SK-N-SH (cell line): Measurements from ENCODE around the gene PPP1R3D. TPM values are rescaled to one million over a fixed set of nuclear protein-coding genes. Genes with fewer than 3 reads are reported as not detected.
A peak's percentile ranks its signal among the peaks of the same experiment; 100 is the strongest.

Experiments
- CTCF ChIA-PET: fragments of 300-600, 350-600 bp; formaldehyde crosslinking; extraction: SDS; loops from one replicate; lab custom pipeline; 2021; lab: Yijun Ruan, JAX
- POLR2A ChIA-PET: fragments of 350-600 bp; sonication (Branson Sonifier 250); formaldehyde crosslinking; extraction: SDS; loops from one replicate; lab custom pipeline; 2020; ENCODE audit warnings: antibody characterized with exemption, inconsistent platforms; lab: Yijun Ruan, JAX
- DNase-seq: peaks from one replicate; pipeline ENCODE4 v3.0.0; 2012
- H2AFZ ChIP-seq: fragments of 200-600 bp; sonication (generic); 2 replicates; pipeline ENCODE4 v1.8.1; 2016; ENCODE audit warnings: antibody characterized with exemption, mild to moderate bottlenecking, low read depth
- H3F3A ChIP-seq: fragments of 200-600 bp; sonication (generic); replicated peaks from 2 replicates; pipeline ENCODE3; 2016; ENCODE audit warnings: antibody characterized with exemption, mild to moderate bottlenecking; ENCODE audit not compliant: insufficient read depth
- H3K27ac ChIP-seq, 2 experiments: fragments of 200-500 bp in 1 of 2; fragments of 200-600 bp in 1 of 2; sonication (Bioruptor generic) in 1 of 2; sonication (generic), shearing (Covaris generic) in 1 of 2; 2 replicates each; pipeline versions ENCODE4 v1.5.1 to v1.6.1; 2014 to 2016; ENCODE audit warnings: low read depth in 2 of 2, inconsistent platforms in 1 of 2, low read length in 1 of 2, mild to moderate bottlenecking in 1 of 2, mixed read lengths in 1 of 2
- H3K27me3 ChIP-seq: fragments of 200-600 bp; sonication (generic), shearing (Covaris generic); 2 replicates; pipeline ENCODE4 v1.6.1; 2016; ENCODE audit warnings: mixed run types; ENCODE audit not compliant: insufficient read depth
- H3K36me3 ChIP-seq, 2 experiments: fragments of 200-500 bp in 1 of 2; fragments of 200-600 bp in 1 of 2; sonication (Bioruptor generic) in 1 of 2; sonication (generic) in 1 of 2; replicated peaks in 1 of 2; 2 replicates each; pipeline versions ENCODE3 to v1.5.1; 2014 to 2016; ENCODE audit warnings: low read length in 1 of 2, mild to moderate bottlenecking in 1 of 2; ENCODE audit not compliant: insufficient read depth in 2 of 2, control insufficient read depth in 1 of 2
- H3K4me1 ChIP-seq, 2 experiments: fragments of 200-500 bp in 1 of 2; fragments of 200-600 bp in 1 of 2; sonication (Bioruptor generic) in 1 of 2; sonication (generic), shearing (Covaris generic) in 1 of 2; 2 replicates each; pipeline versions ENCODE4 v1.5.1 to v1.6.1; 2014 to 2016; ENCODE audit warnings: low read depth in 1 of 2, low read length in 1 of 2, mixed run types in 1 of 2; ENCODE audit not compliant: insufficient read depth in 2 of 2, control insufficient read depth in 1 of 2
- H3K4me2 ChIP-seq: fragments of 200-600 bp; sonication (generic), shearing (Covaris generic); 2 replicates; pipeline ENCODE4 v1.6.1; 2017; ENCODE audit warnings: mixed run types
- H3K4me3 ChIP-seq, 2 experiments: fragments of 200-500 bp in 1 of 2; fragments of 200-600 bp in 1 of 2; sonication (Bioruptor generic) in 1 of 2; sonication (generic), shearing (Covaris generic) in 1 of 2; 2 replicates each; pipeline versions ENCODE4 v1.5.1 to v1.8.1; 2014 to 2016; ENCODE audit warnings: low read depth in 2 of 2, inconsistent platforms in 1 of 2, low read length in 1 of 2, mild to moderate bottlenecking in 1 of 2, mixed read lengths in 1 of 2, moderate library complexity in 1 of 2
- H3K79me2 ChIP-seq: fragments of 200-600 bp; sonication (generic); 2 replicates; pipeline ENCODE4 v1.8.1; 2017; ENCODE audit warnings: mild to moderate bottlenecking; ENCODE audit not compliant: insufficient read depth
- H3K9ac ChIP-seq: fragments of 200-600 bp; sonication (generic); 2 replicates; pipeline ENCODE4 v1.6.1; 2017; ENCODE audit warnings: mixed run types
- H3K9me2 ChIP-seq: fragments of 200-600 bp; sonication (generic); 2 replicates; pipeline ENCODE4 v1.6.1; 2017; ENCODE audit warnings: mixed run types
- H3K9me3 ChIP-seq: fragments of 200-600 bp; sonication (generic); 2 replicates; pipeline ENCODE4 v1.6.1; 2017; ENCODE audit warnings: mixed run types, mild to moderate bottlenecking, moderate library complexity
- H4K20me1 ChIP-seq: fragments of 200-600 bp; sonication (generic); 2 replicates; pipeline ENCODE4 v1.6.1; 2017; ENCODE audit warnings: mild to moderate bottlenecking, mixed run types; ENCODE audit not compliant: insufficient read depth
- ELF1 ChIP-seq: IDR thresholded peaks from 2 replicates; pipeline ENCODE4 v1.4.0; 2012
- EP300 ChIP-seq, 2 experiments: IDR thresholded peaks; 2 replicates each; pipeline versions ENCODE4 v1.4.0 to v1.6.1; 2012; ENCODE audit warnings: borderline replicate concordance in 1 of 2, low read depth in 1 of 2, low read length in 1 of 2
- FOSL2 ChIP-seq: IDR thresholded peaks from 2 replicates; pipeline ENCODE4 v1.4.0; 2012; ENCODE audit warnings: low read depth, mild to moderate bottlenecking, moderate library complexity, borderline replicate concordance
- FOXJ3 ChIP-seq: sonication (generic); formaldehyde crosslinking; IDR thresholded peaks from 2 replicates; pipeline ENCODE4 v1.5.1; 2020; ENCODE audit warnings: mild to moderate bottlenecking, missing genetic modification reagents
- GABPA ChIP-seq: IDR thresholded peaks from 2 replicates; pipeline ENCODE4 v1.4.0; 2012; ENCODE audit warnings: low read depth, mild to moderate bottlenecking
- GATA2 ChIP-seq: sonication (generic); formaldehyde crosslinking; IDR thresholded peaks from 2 replicates; pipeline ENCODE4 v1.5.0; 2020; ENCODE audit warnings: mild to moderate bottlenecking, missing genetic modification reagents
- JUND ChIP-seq: IDR thresholded peaks from 2 replicates; pipeline ENCODE4 v1.4.0; 2012
- MEF2A ChIP-seq: IDR thresholded peaks from 2 replicates; pipeline ENCODE4 v1.4.0; 2012; ENCODE audit warnings: low read depth, borderline replicate concordance
- NRF1 ChIP-seq: IDR thresholded peaks from 2 replicates; pipeline ENCODE4 v1.6.1; 2012; ENCODE audit warnings: low read depth, mild to moderate bottlenecking, low read length
- POLR2AphosphoS5 ChIP-seq: IDR thresholded peaks from 2 replicates; pipeline ENCODE4 v1.6.1; 2012; ENCODE audit warnings: low read depth, low read length
- RAD21 ChIP-seq: IDR thresholded peaks from 2 replicates; pipeline ENCODE4 v1.6.1; 2012; ENCODE audit warnings: mild to moderate bottlenecking, low read length
- RXRA ChIP-seq: IDR thresholded peaks from 2 replicates; pipeline ENCODE4 v1.4.0; 2012; ENCODE audit warnings: low read depth, mild to moderate bottlenecking, borderline replicate concordance
- SIN3A ChIP-seq: IDR thresholded peaks from 2 replicates; pipeline ENCODE4 v1.6.1; 2012; ENCODE audit warnings: low read depth, mild to moderate bottlenecking, low read length, moderate library complexity, borderline replicate concordance
- SMC3 ChIP-seq: IDR thresholded peaks from 2 replicates; pipeline ENCODE4 v1.6.1; 2012; ENCODE audit warnings: low read depth, low read length, improper control_type of control experiment
- TCF12 ChIP-seq: IDR thresholded peaks from 2 replicates; pipeline ENCODE4 v1.4.0; 2012
- WGBS: methylation state at CpG from one replicate; pipeline ENCODE4 v1.1.6; 2017; ENCODE audit warnings: low lambda C conversion rate; 5-methylcytosine and 5-hydroxymethylcytosine counted together
- polyA plus RNA-seq, 3 experiments: library from polyadenylated mRNA; depleted of rRNA; stranded (reverse); fragments of >200 nt; gene quantifications; 2 replicates each; pipeline ENCODE4 v1.2.3, GENCODE V29; 2012
- TF ChIP-seq, protein P1 (sequence below): IDR thresholded peaks from 2 replicates; pipeline ENCODE4 v1.4.0; 2012; ENCODE audit warnings: low read depth, borderline replicate concordance
- TF ChIP-seq, protein P2 (sequence below): IDR thresholded peaks from 2 replicates; pipeline ENCODE4; 2012
- TF ChIP-seq, protein P3 (sequence below): IDR thresholded peaks from 2 replicates; pipeline ENCODE4 v1.6.1; 2012; ENCODE audit warnings: mild to moderate bottlenecking, low read depth, low read length, moderate library complexity
- TF ChIP-seq, protein P4 (sequence below): fragments of 200-600 bp; sonication (generic); IDR thresholded peaks from 2 replicates; pipeline ENCODE4 v1.6.1; 2017; ENCODE audit warnings: antibody characterized with exemption, mild to moderate bottlenecking, moderate library complexity

PPP1R3D gene
- polyA plus RNA-seq, 1 of the 3 experiments (the other 2 are of a cell fraction) = 0.87 TPM

DNA sequence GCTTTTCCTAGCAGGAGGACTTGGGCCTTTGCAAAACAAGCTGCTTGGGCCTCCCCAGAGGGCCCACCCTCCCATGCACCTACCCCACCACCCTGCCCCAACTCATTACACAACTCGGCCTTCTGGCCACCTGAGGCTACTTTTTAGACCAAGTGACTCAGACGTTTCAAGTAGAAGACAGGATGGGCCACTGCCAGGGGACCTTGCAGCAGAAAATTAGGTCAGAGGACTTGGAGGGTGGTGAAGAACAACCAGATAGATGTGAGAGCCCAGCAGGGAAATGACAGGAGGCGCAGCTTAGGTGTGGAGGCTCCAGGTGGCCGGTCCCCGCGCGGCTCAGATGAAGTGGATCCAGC lies 1.4 kb downstream of the PPP1R3D start:
- H3K9me2 ChIP-seq = no peaks in the 10 kb centered on the region
- no peak for TF ChIP-seq TCF12
- TF ChIP-seq, all 33 proteins: peak for 0
- H3K4me2 ChIP-seq = peak overlapping the region; percentile 70
- no peak overlapping the region for H2AFZ ChIP-seq
- H3K9ac ChIP-seq = no peak overlapping the region
- H3K79me2 ChIP-seq = peaks cover 37% of the 10 kb centered on the region
- H3K36me3 ChIP-seq = peaks cover 16 to 20% of the 10 kb centered on the region in 2 experiments
- ChIA-PET CTCF (interaction anchor here (4.0 to 9.8 kb wide), 2 partner anchors 13 to 155 kb away, joined by 11 to 95 read pairs; no protein-coding TSS in a partner anchor), POLR2A (no interaction called here)
- 88% methylated on average over 7 of the region's 7 CpGs for WGBS
- peak overlapping the region in 1 of 2 experiments; percentile 45; a peak in 2 of 4 replicates for H3K27ac ChIP-seq
- peaks cover 8 to 22% of the 10 kb centered on the region in 2 experiments; a peak in 3 of 4 replicates for H3K4me1 ChIP-seq
- no peak for DNase-seq
- H4K20me1 ChIP-seq = no peaks in the 10 kb centered on the region
- H3K4me3 ChIP-seq = peak overlapping the region in 1 of 2 experiments; percentile 17; a peak in 1 of 4 replicates
- no peaks in the 10 kb centered on the region for H3K9me3 ChIP-seq
- peaks cover 14% of the 10 kb centered on the region for H3F3A ChIP-seq
- no peaks in the 10 kb centered on the region for H3K27me3 ChIP-seq

DNA sequence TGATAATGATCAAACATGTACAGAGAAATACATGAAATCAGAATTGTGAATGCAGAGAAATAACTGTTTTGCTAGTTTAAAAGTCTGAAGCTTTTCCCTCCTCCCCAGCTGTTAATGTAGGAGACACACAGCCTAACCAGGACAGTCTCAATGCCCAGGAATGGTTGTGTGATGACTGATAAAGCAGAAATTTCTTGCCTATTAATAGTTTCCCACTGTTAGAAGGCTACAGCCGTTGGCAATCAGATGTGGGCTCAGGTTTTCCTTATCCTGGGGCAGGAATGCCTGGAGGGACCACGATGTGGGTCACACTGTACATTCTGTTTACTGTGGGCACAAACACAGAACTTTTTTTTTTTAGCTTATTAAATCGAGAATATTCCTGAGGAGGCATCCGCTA lies 1.9 kb downstream of the PPP1R3D start:
- Histone ChIP-seq H3K9me3 (no peaks in the 10 kb centered on the region), H3K9ac (no peak overlapping the region), H3K79me2 (peaks cover 37% of the 10 kb centered on the region), H4K20me1 (no peaks in the 10 kb centered on the region), H3K27ac (peak overlapping the region in 1 of 2 experiments; percentile 45; a peak in 2 of 4 replicates), H3K4me2 (peak overlapping the region; percentile 70), H3F3A (peaks cover 14% of the 10 kb centered on the region), H3K27me3 (no peaks in the 10 kb centered on the region), H3K36me3 (peaks cover 11 to 15% of the 10 kb centered on the region in 2 experiments), H3K9me2 (no peaks in the 10 kb centered on the region), H2AFZ (no peak overlapping the region), H3K4me1 (peaks cover 8 to 24% of the 10 kb centered on the region in 2 experiments; a peak in 3 of 4 replicates), H3K4me3 (peak overlapping the region in 1 of 2 experiments; percentile 17; a peak in 2 of 4 replicates)
- DNase-seq = no peak
- CTCF ChIA-PET = interaction anchor here (4.0 to 9.8 kb wide), 2 partner anchors 13 to 155 kb away, joined by 11 to 95 read pairs; no protein-coding TSS in a partner anchor
- 64% methylated on average over 4 of the region's 4 CpGs for WGBS
- POLR2A ChIA-PET = no interaction called here
- TF ChIP-seq JUND (no peak), GATA2 (CRISPR knock-in tag) (no peak), RXRA (no peak), NRF1 (no peak), ELF1 (no peak), TCF12 (peak; percentile 22; the same call in 1 of the 2 replicates), GABPA (no peak), SIN3A (no peak), EP300 (IDR thresholded peaks at IDR 0.05; ENCODE audit: borderline replicate concordance in 1 of 2, low read depth in 1 of 2, low read length in 1 of 2) (no peak), FOSL2 (peak; percentile 22; the same call in 1 of the 2 replicates), RAD21 (no peak), MEF2A (peak; percentile 26; the same call in 1 of the 2 replicates), FOXJ3 (CRISPR knock-in tag) (no peak), POLR2AphosphoS5 (no peak), SMC3 (no peak)
- TF ChIP-seq, protein P1, sequence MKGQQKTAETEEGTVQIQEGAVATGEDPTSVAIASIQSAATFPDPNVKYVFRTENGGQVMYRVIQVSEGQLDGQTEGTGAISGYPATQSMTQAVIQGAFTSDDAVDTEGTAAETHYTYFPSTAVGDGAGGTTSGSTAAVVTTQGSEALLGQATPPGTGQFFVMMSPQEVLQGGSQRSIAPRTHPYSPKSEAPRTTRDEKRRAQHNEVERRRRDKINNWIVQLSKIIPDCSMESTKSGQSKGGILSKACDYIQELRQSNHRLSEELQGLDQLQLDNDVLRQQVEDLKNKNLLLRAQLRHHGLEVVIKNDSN = no peak
- TF ChIP-seq, protein P2, sequence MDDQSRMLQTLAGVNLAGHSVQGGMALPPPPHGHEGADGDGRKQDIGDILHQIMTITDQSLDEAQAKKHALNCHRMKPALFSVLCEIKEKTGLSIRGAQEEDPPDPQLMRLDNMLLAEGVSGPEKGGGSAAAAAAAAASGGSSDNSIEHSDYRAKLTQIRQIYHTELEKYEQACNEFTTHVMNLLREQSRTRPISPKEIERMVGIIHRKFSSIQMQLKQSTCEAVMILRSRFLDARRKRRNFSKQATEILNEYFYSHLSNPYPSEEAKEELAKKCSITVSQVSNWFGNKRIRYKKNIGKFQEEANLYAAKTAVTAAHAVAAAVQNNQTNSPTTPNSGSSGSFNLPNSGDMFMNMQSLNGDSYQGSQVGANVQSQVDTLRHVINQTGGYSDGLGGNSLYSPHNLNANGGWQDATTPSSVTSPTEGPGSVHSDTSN = no peak
- TF ChIP-seq, protein P3, sequence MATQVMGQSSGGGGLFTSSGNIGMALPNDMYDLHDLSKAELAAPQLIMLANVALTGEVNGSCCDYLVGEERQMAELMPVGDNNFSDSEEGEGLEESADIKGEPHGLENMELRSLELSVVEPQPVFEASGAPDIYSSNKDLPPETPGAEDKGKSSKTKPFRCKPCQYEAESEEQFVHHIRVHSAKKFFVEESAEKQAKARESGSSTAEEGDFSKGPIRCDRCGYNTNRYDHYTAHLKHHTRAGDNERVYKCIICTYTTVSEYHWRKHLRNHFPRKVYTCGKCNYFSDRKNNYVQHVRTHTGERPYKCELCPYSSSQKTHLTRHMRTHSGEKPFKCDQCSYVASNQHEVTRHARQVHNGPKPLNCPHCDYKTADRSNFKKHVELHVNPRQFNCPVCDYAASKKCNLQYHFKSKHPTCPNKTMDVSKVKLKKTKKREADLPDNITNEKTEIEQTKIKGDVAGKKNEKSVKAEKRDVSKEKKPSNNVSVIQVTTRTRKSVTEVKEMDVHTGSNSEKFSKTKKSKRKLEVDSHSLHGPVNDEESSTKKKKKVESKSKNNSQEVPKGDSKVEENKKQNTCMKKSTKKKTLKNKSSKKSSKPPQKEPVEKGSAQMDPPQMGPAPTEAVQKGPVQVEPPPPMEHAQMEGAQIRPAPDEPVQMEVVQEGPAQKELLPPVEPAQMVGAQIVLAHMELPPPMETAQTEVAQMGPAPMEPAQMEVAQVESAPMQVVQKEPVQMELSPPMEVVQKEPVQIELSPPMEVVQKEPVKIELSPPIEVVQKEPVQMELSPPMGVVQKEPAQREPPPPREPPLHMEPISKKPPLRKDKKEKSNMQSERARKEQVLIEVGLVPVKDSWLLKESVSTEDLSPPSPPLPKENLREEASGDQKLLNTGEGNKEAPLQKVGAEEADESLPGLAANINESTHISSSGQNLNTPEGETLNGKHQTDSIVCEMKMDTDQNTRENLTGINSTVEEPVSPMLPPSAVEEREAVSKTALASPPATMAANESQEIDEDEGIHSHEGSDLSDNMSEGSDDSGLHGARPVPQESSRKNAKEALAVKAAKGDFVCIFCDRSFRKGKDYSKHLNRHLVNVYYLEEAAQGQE = no peak
- TF ChIP-seq, protein P4, sequence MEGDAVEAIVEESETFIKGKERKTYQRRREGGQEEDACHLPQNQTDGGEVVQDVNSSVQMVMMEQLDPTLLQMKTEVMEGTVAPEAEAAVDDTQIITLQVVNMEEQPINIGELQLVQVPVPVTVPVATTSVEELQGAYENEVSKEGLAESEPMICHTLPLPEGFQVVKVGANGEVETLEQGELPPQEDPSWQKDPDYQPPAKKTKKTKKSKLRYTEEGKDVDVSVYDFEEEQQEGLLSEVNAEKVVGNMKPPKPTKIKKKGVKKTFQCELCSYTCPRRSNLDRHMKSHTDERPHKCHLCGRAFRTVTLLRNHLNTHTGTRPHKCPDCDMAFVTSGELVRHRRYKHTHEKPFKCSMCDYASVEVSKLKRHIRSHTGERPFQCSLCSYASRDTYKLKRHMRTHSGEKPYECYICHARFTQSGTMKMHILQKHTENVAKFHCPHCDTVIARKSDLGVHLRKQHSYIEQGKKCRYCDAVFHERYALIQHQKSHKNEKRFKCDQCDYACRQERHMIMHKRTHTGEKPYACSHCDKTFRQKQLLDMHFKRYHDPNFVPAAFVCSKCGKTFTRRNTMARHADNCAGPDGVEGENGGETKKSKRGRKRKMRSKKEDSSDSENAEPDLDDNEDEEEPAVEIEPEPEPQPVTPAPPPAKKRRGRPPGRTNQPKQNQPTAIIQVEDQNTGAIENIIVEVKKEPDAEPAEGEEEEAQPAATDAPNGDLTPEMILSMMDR = no peak
